Spinal cord (tissue), 10 donors: ENCODE data around the gene BCL2L2. TPM values are rescaled to one million over a fixed set of nuclear protein-coding genes. Genes with fewer than 3 reads are reported as not detected.

ENCODE experiments used
- DNase-seq, 6 donors: peaks; one replicate each; pipeline versions ENCODE4 v3.0.0 to v3.0.0-alpha.2; 2013 to 2015; ENCODE audit warnings: low spot score in 6 of 6, low read depth in 4 of 6
- H3K27ac ChIP-seq: one replicate; pipeline ENCODE4 v1.5.1; 2013; ENCODE audit warnings: low read depth, low read length, control low read depth
- H3K27me3 ChIP-seq: one replicate; pipeline ENCODE4 v1.6.1; 2013; ENCODE audit warnings: low read length; ENCODE audit not compliant: control insufficient read depth, insufficient read depth
- H3K36me3 ChIP-seq: one replicate; pipeline ENCODE4 v1.6.1; 2013; ENCODE audit warnings: low read length; ENCODE audit not compliant: control insufficient read depth, insufficient read depth
- H3K4me1 ChIP-seq: one replicate; pipeline ENCODE4 v1.6.1; 2013; ENCODE audit warnings: low read length; ENCODE audit not compliant: control insufficient read depth, insufficient read depth
- H3K4me3 ChIP-seq: one replicate; pipeline ENCODE4 v1.5.1; 2013; ENCODE audit warnings: low read depth, low read length, control low read depth
- H3K9me3 ChIP-seq: one replicate; pipeline ENCODE4 v1.6.1; 2013; ENCODE audit warnings: low read length; ENCODE audit not compliant: control insufficient read depth, insufficient read depth
- WGBS: methylation state at CpG from one replicate; pipeline ENCODE4 v1.1.5; 2013; ENCODE audit warnings: missing lambda C conversion rate; ENCODE audit not compliant: insufficient coverage; 5-methylcytosine and 5-hydroxymethylcytosine counted together
- polyA plus RNA-seq, 2 donors: library from polyadenylated mRNA; unstranded; fragments of 120-200 nt; gene quantifications; one replicate each; pipeline ENCODE4 v1.2.1, GENCODE V29; 2013; ENCODE audit not compliant: insufficient read length in 2 of 2
- total RNA-seq, 2 donors: library from RNA; depleted of rRNA in 1 of 2; stranded (reverse); fragments of 120-200 nt in 1 of 2; fragments of >200 nt in 1 of 2; gene quantifications; one replicate each; pipeline versions ENCODE4 v1.2.3 to v1.2.4, GENCODE V29; 2013 to 2014
- donor health status: healthy.

Gene BCL2L2
- total and polyA plus RNA-seq, 4 donors: 22.4 to 41.1 (median 32.6) TPM

GRCh38 chr14:23299211-23299957 is 7.2 kb upstream of the BCL2L2 start:
- no CpG with 5 or more reads among the region's 2 CpGs for WGBS
- Histone ChIP-seq H3K27ac (no peak overlapping the region), H3K4me3 (no peak overlapping the region)

GRCh38 chr14:23299986-23300686 is 6.5 kb upstream of the BCL2L2 start:
- H3K9me3 ChIP-seq: no peaks in the 10 kb centered on the region
- DNase-seq: no peak
- peaks cover 18% of the 10 kb centered on the region for H3K36me3 ChIP-seq
- peaks cover 18% of the 10 kb centered on the region for H3K4me1 ChIP-seq
- 91% methylated on average over 6 of the region's 10 CpGs for WGBS
- peak overlapping the region; percentile 88 for H3K4me3 ChIP-seq
- H3K27ac ChIP-seq: peak overlapping the region; percentile 100
- H3K27me3 ChIP-seq: no peaks in the 10 kb centered on the region

More at GRCh38 chr14:23299211-23299957, 7.2 kb upstream of the BCL2L2 start:
- peak in 2 of 6 donors; percentile 70 to 86 for DNase-seq
- H3K4me1 ChIP-seq: peaks cover 18% of the 10 kb centered on the region
- no peaks in the 10 kb centered on the region for H3K27me3 ChIP-seq
- no peaks in the 10 kb centered on the region for H3K9me3 ChIP-seq
- peaks cover 18% of the 10 kb centered on the region for H3K36me3 ChIP-seq

- peaks cover 22% of the 10 kb centered on the region for H3K4me1 ChIP-seq
- no peaks in the 10 kb centered on the region for H3K27me3 ChIP-seq
- H3K9me3 ChIP-seq: no peaks in the 10 kb centered on the region
- WGBS: 4% methylated on average over 10 of the region's 13 CpGs
- H3K4me3 ChIP-seq: peak overlapping the region; percentile 88
- peak in 1 of 6 donors; percentile 22 for DNase-seq
- peaks cover 18% of the 10 kb centered on the region for H3K36me3 ChIP-seq
- H3K27ac ChIP-seq: peak overlapping the region; percentile 100
Observed at GRCh38 chr14:23300687-23301223, 5.9 kb upstream of the BCL2L2 start.

GRCh38 chr14:23301288-23301968 is 5.2 kb upstream of the BCL2L2 start:
- peak overlapping the region; percentile 88 for H3K4me3 ChIP-seq
- under 1% methylated on average over 87 of the region's 87 CpGs for WGBS
- peaks cover 18% of the 10 kb centered on the region for H3K36me3 ChIP-seq
- H3K27ac ChIP-seq: peak overlapping the region; percentile 100
- H3K4me1 ChIP-seq: peaks cover 27% of the 10 kb centered on the region
- no peaks in the 10 kb centered on the region for H3K27me3 ChIP-seq
- no peaks in the 10 kb centered on the region for H3K9me3 ChIP-seq
- peak; percentile 91 to 100 (median 98) for DNase-seq

- Histone ChIP-seq H3K9me3 (no peaks in the 10 kb centered on the region), H3K4me1 (peaks cover 31% of the 10 kb centered on the region), H3K27ac (peak overlapping the region; percentile 98), H3K27me3 (no peaks in the 10 kb centered on the region), H3K36me3 (peaks cover 16% of the 10 kb centered on the region), H3K4me3 (peak overlapping the region; percentile 72)
- 0% methylated on average over 25 of the region's 25 CpGs for WGBS
- no peak for DNase-seq
Observed at GRCh38 chr14:23301969-23302289, 4.7 kb upstream of the BCL2L2 start.

GRCh38 chr14:23302290-23303225 is 4.1 kb upstream of the BCL2L2 start, which contains the start of gene PPP1R3E:
Gene PPP1R3E, minus strand, starts transcription at chr14:23302859. Its CDS starts 283 bp downstream, at chr14:23302576.
- DNase-seq: peak in 3 of 6 donors; percentile 40 to 88 (median 83)
- no peaks in the 10 kb centered on the region for H3K9me3 ChIP-seq
- peak within 1 kb of the TSS; percentile 98 for H3K27ac ChIP-seq
- H3K36me3 ChIP-seq: peaks cover 11% of the 10 kb centered on the region
- peak within 1 kb of the TSS; percentile 72 for H3K4me3 ChIP-seq
- H3K4me1 ChIP-seq: peaks cover 37% of the 10 kb centered on the region
- no peaks in the 10 kb centered on the region for H3K27me3 ChIP-seq
- WGBS: 1% methylated on average over 77 of the region's 81 CpGs

- peaks cover 45% of the 10 kb centered on the region for H3K4me1 ChIP-seq
- peak in 1 of 6 donors; percentile 69 for DNase-seq
- peaks cover 34% of the 10 kb centered on the region for H3K36me3 ChIP-seq
- H3K4me3 ChIP-seq: peak overlapping the region; percentile 98
- WGBS: 0% methylated on average over 2 of the region's 5 CpGs
- H3K27me3 ChIP-seq: no peaks in the 10 kb centered on the region
- H3K9me3 ChIP-seq: no peaks in the 10 kb centered on the region
- H3K27ac ChIP-seq: peak overlapping the region; percentile 96
Observed at GRCh38 chr14:23307146-23307530, 505 bp downstream of the BCL2L2 start.

GRCh38 chr14:23307687-23308644 is 1.3 kb downstream of the BCL2L2 start:
- no peaks in the 10 kb centered on the region for H3K9me3 ChIP-seq
- no peak overlapping the region for H3K27ac ChIP-seq
- H3K27me3 ChIP-seq: no peaks in the 10 kb centered on the region
- no peak for DNase-seq
- H3K4me3 ChIP-seq: no peak overlapping the region
- peaks cover 34% of the 10 kb centered on the region for H3K36me3 ChIP-seq
- H3K4me1 ChIP-seq: peaks cover 40% of the 10 kb centered on the region
- WGBS: 89% methylated on average over 20 of the region's 22 CpGs
